Fibroblast of pulmonary artery (primary cell): ENCODE data around the gene TGM4.

Experiments used
- DNase-seq: peaks from one replicate; pipeline ENCODE4 v3.0.0-alpha.2; 2010; ENCODE audit warnings: low read depth
- H3K4me3 ChIP-seq: replicated peaks from 2 replicates; pipeline ENCODE4 v1.5.1; 2011; ENCODE audit warnings: low read depth, mild to moderate bottlenecking, control low read depth, low read length, moderate library complexity
- CTCF ChIP-seq: IDR thresholded peaks from 2 replicates; pipeline ENCODE4 v1.5.1; 2011; ENCODE audit warnings: mild to moderate bottlenecking, control low read depth, low read length, inconsistent platforms; ENCODE audit errors: missing control alignments

TGM4 gene

DNA sequence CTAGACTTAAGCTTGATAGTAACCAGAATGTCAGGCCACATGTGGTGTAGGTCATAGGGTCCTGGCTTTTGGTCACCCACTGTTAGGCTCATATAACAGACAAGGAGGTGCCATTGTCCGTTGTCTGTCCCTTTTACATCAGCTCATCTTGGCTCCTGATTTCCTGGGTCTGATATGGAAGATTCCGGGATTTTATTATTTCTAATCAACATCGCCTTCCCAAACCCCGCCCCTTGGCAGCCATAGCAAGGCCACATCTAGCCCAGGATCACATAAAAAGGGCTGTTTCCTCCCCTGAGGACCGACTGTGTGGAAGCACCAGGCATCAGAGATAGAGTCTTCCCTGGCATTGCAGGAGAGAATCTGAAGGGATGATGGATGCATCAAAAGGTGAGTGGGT, at the start of gene TGM4:
Gene TGM4, plus strand, starts transcription at position 301 of the 400 bp plus-strand sequence. Its CDS starts 71 bp downstream, at position 372.
- DNase-seq: no peak
- no peak within 1 kb of the TSS for H3K4me3 ChIP-seq

GRCh38 chr3:44825264-44825925, 49.0 kb upstream of the TGM4 start:
- DNase-seq: peak; percentile 32
- no peak for TF ChIP-seq CTCF
- no peak overlapping the region for H3K4me3 ChIP-seq

More for the DNA sequence above, at the start of gene TGM4:
- no peak for TF ChIP-seq CTCF

DNA sequence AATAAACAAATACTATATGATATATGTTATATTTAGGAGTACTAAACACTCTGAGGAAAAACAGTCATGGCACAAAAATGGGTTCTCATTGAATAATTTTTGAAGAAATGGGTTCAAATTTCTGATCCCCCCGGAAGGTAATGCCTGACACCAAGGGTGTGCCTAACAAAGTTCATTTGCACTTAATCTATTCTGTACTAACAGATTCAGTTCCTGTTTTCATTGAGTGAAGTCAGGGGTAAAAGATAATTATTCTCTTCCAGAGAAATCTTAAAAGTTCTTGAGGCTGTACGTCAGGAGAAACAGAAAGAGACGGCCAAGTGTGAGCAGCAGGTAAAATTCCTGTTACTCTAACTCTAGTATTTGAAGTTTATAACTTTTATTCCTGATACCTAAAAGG, 47.2 kb upstream of the TGM4 start:
- DNase-seq: no peak
- TF ChIP-seq CTCF: no peak
- H3K4me3 ChIP-seq: no peak overlapping the region

DNA sequence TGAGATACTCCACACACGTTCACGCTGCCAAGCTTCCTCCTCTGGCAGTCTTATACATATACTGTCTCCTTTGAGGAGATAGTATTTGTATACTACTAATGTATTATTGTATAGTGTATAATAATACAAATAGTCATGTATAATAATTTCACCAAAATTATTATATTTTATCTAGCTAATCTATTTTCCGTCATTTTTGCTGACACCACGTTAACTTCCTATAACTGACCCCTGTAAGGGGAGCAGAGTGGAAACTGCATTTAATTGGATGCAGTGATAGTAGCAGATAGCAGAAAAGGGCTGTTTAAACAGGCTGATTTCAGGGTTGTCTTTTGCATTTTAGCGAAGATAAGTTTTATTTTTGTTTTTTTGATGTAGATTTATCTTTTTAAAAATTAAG, 43.2 kb upstream of the TGM4 start:
- DNase-seq: no peak
- H3K4me3 ChIP-seq: no peak overlapping the region
- no peak for TF ChIP-seq CTCF

DNA sequence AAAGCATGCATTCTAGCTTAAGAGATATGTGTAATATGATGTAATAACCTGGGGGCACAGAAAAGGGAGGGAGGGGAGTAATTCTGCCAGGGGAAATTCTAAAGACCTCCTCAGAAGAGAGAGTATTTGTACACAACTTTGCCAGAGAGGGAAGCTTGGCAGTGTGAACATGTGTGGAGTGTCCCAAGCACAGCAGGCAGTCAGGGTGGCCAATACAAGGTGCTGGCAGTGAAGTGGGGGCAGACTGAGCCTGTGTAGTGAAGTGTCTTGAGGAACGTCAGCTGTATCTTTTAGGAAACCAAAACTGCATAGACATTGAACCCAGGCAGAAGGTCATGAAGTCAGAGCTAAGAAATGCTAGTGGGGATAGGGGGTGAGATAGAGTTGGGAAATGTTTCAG, 42.4 kb upstream of the TGM4 start:
- DNase-seq: no peak
- no peak overlapping the region for H3K4me3 ChIP-seq
- no peak for TF ChIP-seq CTCF

GRCh38 chr3:44832965-44833364, 41.4 kb upstream of the TGM4 start:
- no peak for DNase-seq
- H3K4me3 ChIP-seq: no peak overlapping the region
- no peak for TF ChIP-seq CTCF

GRCh38 chr3:44833394-44833793, 41.0 kb upstream of the TGM4 start:
- TF ChIP-seq CTCF: no peak
- H3K4me3 ChIP-seq: no peak overlapping the region
- no peak for DNase-seq
